GM23338 (cell line): ENCODE measurements around the gene ADAMTS5. TPM values are rescaled to one million over a fixed set of nuclear protein-coding genes. Genes with fewer than 3 reads are reported as not detected.

ENCODE experiments used
- ATAC-seq: fragments of 200-7000 bp; cut with Tn5 transposase; 3 replicates; pipeline ENCODE4 v1.9.1; 2020
- DNase-seq: peaks from one replicate; pipeline ENCODE4 v3.0.0-alpha.2; 2015; ENCODE audit warnings: low spot score
- H2AFZ ChIP-seq: fragments of 200-600 bp; sonication (generic); 2 replicates; pipeline ENCODE4 v1.8.0; 2016; ENCODE audit warnings: antibody characterized with exemption, mild to moderate bottlenecking, moderate library complexity
- H3F3A ChIP-seq: fragments of 200-600 bp; sonication (generic); replicated peaks from 2 replicates; pipeline ENCODE4 v1.8.0; 2017; ENCODE audit warnings: antibody characterized with exemption, mixed run types, low read depth
- H3K27ac ChIP-seq: fragments of 200-600 bp; sonication (generic); 2 replicates; pipeline ENCODE4 v1.6.1; 2016; ENCODE audit warnings: low read depth
- H3K27me3 ChIP-seq: fragments of 200-600 bp; sonication (generic); 2 replicates; pipeline ENCODE4 v1.8.0; 2016; ENCODE audit warnings: mild to moderate bottlenecking, mixed run types, moderate library complexity; ENCODE audit not compliant: insufficient read depth
- H3K36me3 ChIP-seq: fragments of 200-600 bp; sonication (generic); 2 replicates; pipeline ENCODE4 v1.8.0; 2016; ENCODE audit warnings: mild to moderate bottlenecking; ENCODE audit not compliant: insufficient read depth
- H3K4me1 ChIP-seq: fragments of 200-600 bp; sonication (generic); 2 replicates; pipeline ENCODE4 v1.8.0; 2016; ENCODE audit warnings: mild to moderate bottlenecking, moderate library complexity; ENCODE audit not compliant: insufficient read depth
- H3K4me2 ChIP-seq: fragments of 200-600 bp; sonication (generic); 2 replicates; pipeline ENCODE4 v1.7.1; 2017; ENCODE audit warnings: mixed run types
- H3K4me3 ChIP-seq: fragments of 200-600 bp; sonication (generic); 2 replicates; pipeline ENCODE4 v1.6.1; 2016; ENCODE audit warnings: mixed run types
- H3K79me2 ChIP-seq: fragments of 200-600 bp; sonication (generic); replicated peaks from 2 replicates; pipeline ENCODE4 v1.8.0; 2017; ENCODE audit warnings: mild to moderate bottlenecking; ENCODE audit not compliant: insufficient read depth
- H3K9me2 ChIP-seq: fragments of 200-600 bp; sonication (generic); 2 replicates; pipeline ENCODE4 v1.8.0; 2017; ENCODE audit not compliant: insufficient read depth
- H4K20me1 ChIP-seq: fragments of 200-600 bp; sonication (generic); replicated peaks from 2 replicates; pipeline ENCODE4 v1.8.0; 2017; ENCODE audit warnings: mild to moderate bottlenecking; ENCODE audit not compliant: insufficient read depth
- H3K27ac Mint-ChIP-seq: 2 replicates; pipeline ENCODE4 v1.8.0; 2020; ENCODE audit warnings: inconsistent platforms, mild to moderate bottlenecking, moderate library complexity, mixed read lengths
- H3K27me3 Mint-ChIP-seq: 3 replicates; pipeline ENCODE4 v1.8.0; 2022; ENCODE audit warnings: low read depth, mild to moderate bottlenecking, moderate library complexity, mixed read lengths, inconsistent platforms; ENCODE audit not compliant: insufficient read depth, poor library complexity
- H3K36me3 Mint-ChIP-seq: 3 replicates; pipeline ENCODE4 v1.8.0; 2021; ENCODE audit warnings: low read depth, mild to moderate bottlenecking, inconsistent platforms, moderate library complexity, mixed read lengths
- H3K4me1 Mint-ChIP-seq: 3 replicates; pipeline ENCODE4 v1.8.0; 2020; ENCODE audit warnings: mild to moderate bottlenecking, inconsistent platforms, mixed read lengths
- H3K4me3 Mint-ChIP-seq: 3 replicates; pipeline ENCODE4 v1.8.0; 2021; ENCODE audit warnings: moderate library complexity, mild to moderate bottlenecking, inconsistent platforms, mixed read lengths
- H3K9me3 Mint-ChIP-seq: 3 replicates; pipeline ENCODE4 v1.8.0; 2020; ENCODE audit warnings: moderate library complexity, mild to moderate bottlenecking, inconsistent platforms, mixed read lengths
- CREB1 ChIP-seq: fragments of 250-450 bp; sonication (Bioruptor Pico); IDR thresholded peaks from 2 replicates; pipeline ENCODE4 v1.5.0; 2020; ENCODE audit warnings: low read depth, mild to moderate bottlenecking, moderate library complexity
- CTCF ChIP-seq, 2 experiments: fragments of 200-600 bp in 1 of 2; sonication (generic) in 1 of 2; conservative IDR thresholded peaks; 2 replicates each; pipeline versions ENCODE4 v1.5.1 to v1.6.1; 2016 to 2017; ENCODE audit warnings: antibody characterized with exemption in 2 of 2, low read depth in 2 of 2, mild to moderate bottlenecking in 2 of 2, moderate library complexity in 1 of 2
- ETS1 ChIP-seq: IDR thresholded peaks from 2 replicates; pipeline ENCODE4 v1.6.1; 2016; ENCODE audit warnings: antibody characterized with exemption
- EZH2 ChIP-seq: fragments of 200-600 bp; sonication (generic); IDR thresholded peaks from one replicate; pipeline ENCODE4 v1.8.0; 2017; ENCODE audit warnings: antibody characterized with exemption, mild to moderate bottlenecking, low read depth; ENCODE audit not compliant: unreplicated experiment
- EZH2phosphoT487 ChIP-seq: fragments of 200-600 bp; sonication (generic); IDR thresholded peaks from one replicate; pipeline ENCODE4 v1.8.1; 2018; ENCODE audit warnings: antibody characterized with exemption; ENCODE audit not compliant: unreplicated experiment
- JUNB ChIP-seq: IDR thresholded peaks from one replicate; pipeline ENCODE4 v1.6.1; 2016; ENCODE audit warnings: antibody characterized with exemption; ENCODE audit not compliant: unreplicated experiment
- NANOG ChIP-seq: IDR thresholded peaks from 2 replicates; pipeline ENCODE4 v1.6.1; 2016; ENCODE audit warnings: antibody characterized with exemption, borderline replicate concordance
- POLR2AphosphoS5 ChIP-seq: IDR thresholded peaks from 2 replicates; pipeline ENCODE4 v1.6.1; 2016; ENCODE audit warnings: antibody characterized with exemption, low read depth
- REST ChIP-seq: IDR thresholded peaks from one replicate; pipeline ENCODE4 v1.6.1; 2018; ENCODE audit warnings: antibody characterized with exemption; ENCODE audit not compliant: unreplicated experiment
- ZNF114 ChIP-seq: fragments of 250-450 bp; sonication (Bioruptor Pico); IDR thresholded peaks from 2 replicates; pipeline ENCODE4 v1.5.0; 2020; ENCODE audit warnings: mild to moderate bottlenecking, moderate library complexity
- polyA plus RNA-seq: library from polyadenylated mRNA; unstranded; fragments of >200 nt; fragmentation: Nextera tagmentation; extraction: Ambion mirVana; gene quantifications from 2 replicates; pipeline ENCODE4 v1.2.1, GENCODE V29; 2016
- total RNA-seq: library from RNA; depleted of rRNA; stranded (reverse); fragments of >200 nt; shearing (Covaris generic); gene quantifications from 2 replicates; pipeline ENCODE4 v1.2.3, GENCODE V29; 2014

The ADAMTS5 gene
- total and polyA plus RNA-seq, 2 experiments from 2014 or later: 0.21 to 0.32 TPM

GRCh38 chr21:26884436-26884835, 82.5 kb downstream of the ADAMTS5 start (continued):
- TF ChIP-seq REST: no peak
- no peak for TF ChIP-seq ZNF114
- no peak for TF ChIP-seq JUNB
- no peak for TF ChIP-seq EZH2
- TF ChIP-seq EZH2phosphoT487: no peak
- TF ChIP-seq ETS1: no peak
- TF ChIP-seq NANOG: no peak
- TF ChIP-seq CREB1: no peak

GRCh38 chr21:26883768-26884167, 83.1 kb downstream of the ADAMTS5 start:
- no peak for ATAC-seq
- Histone ChIP-seq H3K79me2 (no peaks in the 10 kb centered on the region), H3K4me2 (no peak overlapping the region), H3K36me3 (no peaks in the 10 kb centered on the region), H2AFZ (no peak overlapping the region), H4K20me1 (no peaks in the 10 kb centered on the region), H3K27ac (no peak overlapping the region), H3F3A (no peaks in the 10 kb centered on the region), H3K9me2 (no peaks in the 10 kb centered on the region), H3K4me1 (no peaks in the 10 kb centered on the region), H3K4me3 (no peak overlapping the region), H3K27me3 (no peaks in the 10 kb centered on the region)
- DNase-seq: no peak
- no peaks in the 10 kb centered on the region for H3K9me3 Mint-ChIP-seq
- H3K27ac Mint-ChIP-seq: no peak overlapping the region
- H3K4me1 Mint-ChIP-seq: peaks cover 4% of the 10 kb centered on the region; the same call in 1 of the 3 replicates
- no peak overlapping the region for H3K4me3 Mint-ChIP-seq
- no peaks in the 10 kb centered on the region for H3K27me3 Mint-ChIP-seq
- H3K36me3 Mint-ChIP-seq: no peaks in the 10 kb centered on the region
- TF ChIP-seq ZNF114 (no peak), CREB1 (no peak), POLR2AphosphoS5 (no peak), REST (no peak), CTCF (conservative IDR thresholded peaks at IDR 0.05; ENCODE audit: low read depth in 2 of 2) (no peak)
